NOMO-1 (cell line): ENCODE results near the gene CENPX.

ENCODE experiments used
- DNase-seq, 2 experiments: peaks; one replicate each; lab custom pipeline; 2025; ENCODE audit not compliant: unreplicated experiment in 2 of 2; lab: John Stamatoyannopoulos, UW

Gene CENPX

GRCh38 chr17:82000803-82001570, 21.7 kb downstream of the CENPX start:
- no peak for DNase-seq

- no peak for DNase-seq
Observed at GRCh38 chr17:81999976-82000802, 22.5 kb downstream of the CENPX start.

GRCh38 chr17:81999587-81999975, 23.1 kb downstream of the CENPX start:
- DNase-seq, result no peak

- DNase-seq, result no peak
Observed at GRCh38 chr17:81998691-81999438, 23.8 kb downstream of the CENPX start.

GRCh38 chr17:81998212-81998611, 24.5 kb downstream of the CENPX start:
- DNase-seq, result no peak

- DNase-seq, result no peak
Observed at GRCh38 chr17:81996757-81997441, 25.8 kb downstream of the CENPX start.

GRCh38 chr17:81996232-81996756, 26.4 kb downstream of the CENPX start:
- DNase-seq, result no peak

GRCh38 chr17:81995463-81996231, 27.0 kb downstream of the CENPX start:
- no peak for DNase-seq

- no peak for DNase-seq
Observed at GRCh38 chr17:81994593-81995462, 27.9 kb downstream of the CENPX start.

GRCh38 chr17:81993729-81994592, 28.7 kb downstream of the CENPX start:
- no peak for DNase-seq

GRCh38 chr17:81992306-81993102, 30.2 kb downstream of the CENPX start:
- DNase-seq, result no peak

GRCh38 chr17:81991684-81992305, 30.9 kb downstream of the CENPX start:
- DNase-seq, result no peak

- DNase-seq, result no peak
Observed at GRCh38 chr17:81990836-81991683, 31.6 kb downstream of the CENPX start.

GRCh38 chr17:81987161-81987770, 35.4 kb downstream of the CENPX start:
- DNase-seq, result no peak

GRCh38 chr17:81986606-81987005, 36.1 kb downstream of the CENPX start:
- DNase-seq, result no peak
